K562 treated with DMSO at 1 percent for 48 hours (cell line): ENCODE measurements around the gene ZNF580. TPM values are rescaled to one million over a fixed set of nuclear protein-coding genes. Genes with fewer than 3 reads are reported as not detected.

Source experiments
- total RNA-seq: library from RNA; unstranded; fragments of 300-600 nt; gene quantifications from 2 replicates; pipeline ENCODE4 v1.2.3, GENCODE V29; 2022; ENCODE audit warnings: low replicate concordance; ENCODE audit errors: extremely low read depth

The ZNF580 gene
- not detected in 2 replicates for total RNA-seq

GRCh38 chr19:55640577-55641425, at the start of gene ZNF580:
Gene ZNF580 (plus strand): TSS chr19:55641002. CDS start chr19:55642509, 1,507 bp downstream.

DNA sequence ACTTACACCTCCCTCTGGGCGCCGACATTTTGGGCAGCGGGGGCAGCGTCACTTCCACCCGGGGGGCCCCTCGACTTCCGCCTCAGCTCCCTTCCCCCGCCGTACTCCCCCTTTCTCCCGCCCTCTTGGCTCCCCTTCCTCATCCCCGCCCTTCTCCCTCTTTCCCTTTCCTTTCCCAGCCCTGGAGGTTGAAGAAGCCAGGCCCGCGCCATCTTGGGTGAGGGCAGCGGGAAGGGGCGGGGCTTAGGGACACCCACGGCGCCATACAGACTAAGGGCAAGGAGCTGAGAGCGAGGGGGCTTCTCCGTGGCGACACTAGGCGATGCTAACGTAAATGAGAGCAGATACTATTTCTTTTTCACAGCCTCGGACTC, 41.3 kb upstream of the ZNF580 start, which contains the start of gene FIZ1:
FIZ1 (minus strand) TSS at position 50 of the 374 bp plus-strand sequence. CDS start 1,652 bp downstream, outside the sequence.

GRCh38 chr19:55599842-55600661, 40.8 kb upstream of the ZNF580 start, which contains the start of gene ZNF524:
Gene ZNF524 (plus strand): TSS chr19:55600288. CDS start chr19:55602113, 1,825 bp downstream.

DNA sequence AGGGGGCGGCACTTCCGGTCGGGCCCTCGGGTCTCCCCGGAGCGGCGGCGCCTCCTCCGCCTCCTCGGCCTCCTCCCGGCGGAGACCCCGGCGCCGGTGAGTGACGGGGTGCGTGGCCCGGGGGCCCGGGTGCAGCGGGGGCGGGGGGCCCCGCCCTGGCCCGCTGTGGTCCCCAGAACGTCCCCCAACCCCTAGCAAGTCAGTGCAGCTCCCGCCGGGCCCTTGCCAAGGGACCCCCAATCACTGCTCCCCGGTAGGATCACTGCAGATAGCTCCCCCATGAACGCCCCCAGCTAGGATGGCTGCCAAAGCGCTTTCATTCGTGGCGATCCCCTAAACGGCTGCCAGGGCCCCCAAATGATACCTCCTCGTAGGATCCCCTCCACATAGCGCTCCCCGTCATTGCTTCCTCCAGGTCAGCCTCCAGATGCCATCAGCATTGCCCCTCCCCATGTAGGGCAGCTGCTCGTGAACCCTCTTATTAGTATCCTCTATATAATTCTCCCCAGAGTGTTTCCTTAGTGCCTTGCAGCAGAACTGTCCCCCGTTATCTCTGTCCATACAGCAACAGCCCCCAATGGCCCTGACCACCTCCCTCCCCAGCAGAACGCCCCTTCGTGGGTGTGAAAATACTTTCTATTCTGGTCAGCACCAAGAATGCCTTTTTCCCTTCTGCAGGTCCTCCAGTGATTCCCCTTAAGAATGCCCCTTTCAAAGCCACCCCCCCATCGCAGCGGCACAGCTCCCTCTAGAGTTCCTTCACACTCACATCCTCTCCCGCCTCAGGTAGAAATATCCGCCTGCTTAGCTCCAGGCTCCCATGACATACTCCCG, 34.9 kb upstream of the ZNF580 start, which contains the start of gene ZNF865:
ZNF865 (plus strand) TSS at position 11 of the 834 bp plus-strand sequence. CDS start 7,972 bp downstream, outside the sequence.

GRCh38 chr19:55624109-55625003, 16.4 kb upstream of the ZNF580 start, which contains the start of gene ZNF784:
Gene ZNF784 (minus strand): TSS chr19:55624566. CDS start chr19:55624561, 5 bp downstream.

DNA sequence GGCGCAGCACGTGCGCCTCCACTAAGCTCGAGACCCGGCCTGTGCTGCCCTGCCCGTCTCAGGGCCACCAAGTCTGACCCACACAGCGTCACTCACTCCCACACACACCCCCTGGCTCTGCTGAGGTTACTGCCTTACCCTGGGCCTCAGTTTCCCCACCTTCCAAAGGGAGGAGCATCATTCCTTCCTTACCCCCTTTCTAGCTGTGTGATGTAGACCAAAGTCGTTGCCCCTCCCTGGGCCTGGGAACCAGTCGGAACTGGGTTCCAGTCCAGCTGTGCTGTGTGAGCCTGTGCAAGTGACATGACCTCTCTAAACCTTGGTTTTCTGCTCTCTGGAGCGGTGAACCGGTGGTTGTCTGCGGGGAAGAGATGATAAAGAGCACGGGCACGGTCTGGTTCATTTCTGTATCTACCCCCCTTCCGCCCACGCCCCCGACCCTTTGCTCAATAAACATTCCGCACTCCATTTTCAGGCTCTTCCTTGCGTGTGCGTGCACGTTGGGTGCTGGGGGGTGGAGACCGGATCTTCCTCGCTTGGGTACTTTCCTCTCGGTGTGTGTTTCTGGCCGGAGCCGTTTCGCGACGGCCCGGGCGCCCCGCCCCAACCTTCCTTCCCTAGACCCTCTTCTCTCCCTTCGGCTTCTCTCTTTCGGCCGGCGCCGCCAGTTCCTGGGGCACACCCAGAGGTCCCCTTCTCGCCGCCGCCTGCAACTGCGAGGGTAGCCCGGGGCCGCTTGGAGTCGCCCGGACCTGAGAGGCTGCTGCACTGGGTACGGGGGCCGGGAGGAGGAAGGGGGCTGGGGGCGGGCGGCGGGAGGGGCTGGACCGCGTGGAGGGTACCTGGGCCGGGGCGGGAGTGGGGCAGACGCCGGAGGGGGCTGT, 2.4 kb downstream of the ZNF580 start, which contains the start of gene ZNF581:
ZNF581 (plus strand) TSS at position 647 of the 884 bp plus-strand sequence. CDS start 923 bp downstream, outside the sequence.

GRCh38 chr19:55647732-55648584, 7.2 kb downstream of the ZNF580 start, which contains the start of gene CCDC106:
Gene CCDC106 (plus strand): TSS chr19:55648212. CDS start chr19:55649047, 835 bp downstream.

GRCh38 chr19:55654868-55655647, 14.3 kb downstream of the ZNF580 start, which contains the start of gene U2AF2:
Gene U2AF2 (plus strand): TSS chr19:55655035. CDS start chr19:55655105, 70 bp downstream.

DNA sequence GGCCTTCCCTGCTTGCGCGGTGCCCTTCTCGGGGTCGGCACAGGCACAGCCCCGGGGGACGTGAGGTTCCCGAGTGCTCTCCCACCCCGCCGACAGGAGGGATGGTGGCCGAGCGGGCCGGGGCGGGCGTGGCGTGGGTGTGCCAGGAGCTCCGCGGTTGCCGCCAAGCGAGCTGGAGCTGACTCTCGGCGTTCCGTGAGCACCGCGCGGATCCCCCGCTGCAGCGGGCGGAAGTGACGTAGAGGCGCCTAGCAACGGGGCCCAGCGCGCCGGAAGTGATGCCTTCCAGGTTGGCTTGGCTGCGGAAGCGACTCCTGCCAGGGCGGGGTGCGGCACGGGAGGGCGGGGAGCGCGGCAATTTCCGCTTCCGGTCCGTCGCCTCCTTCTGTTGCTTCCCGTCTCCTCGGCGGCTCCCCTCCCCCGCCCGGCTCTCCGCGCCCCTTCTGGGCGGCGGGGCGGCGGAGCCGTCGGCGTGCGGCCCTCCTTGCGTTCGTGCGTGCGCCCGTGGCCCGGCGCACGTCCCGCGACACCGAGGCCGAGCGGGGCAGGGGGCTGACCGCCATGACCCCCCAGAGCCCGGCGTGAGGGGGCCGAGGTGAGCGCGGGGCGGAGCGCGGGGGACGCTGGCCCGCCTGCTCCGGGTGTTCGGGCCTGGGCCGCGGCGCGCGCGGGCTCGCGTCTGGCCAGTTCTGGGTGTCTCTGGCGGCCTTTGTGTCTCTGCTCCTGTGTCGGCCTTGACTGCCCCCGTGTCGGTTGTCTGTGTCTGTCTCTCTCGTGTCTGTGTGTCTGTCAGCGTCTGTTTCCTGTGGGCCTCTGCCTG, 34.2 kb downstream of the ZNF580 start, which contains the start of gene EPN1:
EPN1 (plus strand) TSS at position 386 of the 820 bp plus-strand sequence. CDS start 3,402 bp downstream, outside the sequence.

Other genes starting within 250 kb of the ZNF580 start
- gene UBE2S, start 233.2 kb upstream of the ZNF580 start, total RNA-seq: 2,967 TPM in 1 of 2 replicates, not detected in the other
- not detected in 2 replicates for gene SHISA7, start 197.7 kb upstream of the ZNF580 start, total RNA-seq
- gene ISOC2, start 179.4 kb upstream of the ZNF580 start, total RNA-seq: not detected in 2 replicates
- not detected in 2 replicates for gene C19orf85, start 176.3 kb upstream of the ZNF580 start, total RNA-seq
- gene ZNF628, start 164.4 kb upstream of the ZNF580 start, total RNA-seq: not detected in 2 replicates
- not detected in 2 replicates for gene NAT14, start 155.8 kb upstream of the ZNF580 start, total RNA-seq
- gene SSC5D, start 152.6 kb upstream of the ZNF580 start, total RNA-seq: not detected in 2 replicates
- gene SBK2, start 103.9 kb upstream of the ZNF580 start, total RNA-seq: not detected in 2 replicates
- not detected in 2 replicates for gene SBK3, start 95.5 kb upstream of the ZNF580 start, total RNA-seq
- gene ZNF579, start 60.2 kb upstream of the ZNF580 start, total RNA-seq: not detected in 2 replicates
- not detected in 2 replicates for gene FIZ1, start 41.5 kb upstream of the ZNF580 start, total RNA-seq
- gene ZNF524, start 40.7 kb upstream of the ZNF580 start, total RNA-seq: not detected in 2 replicates
- gene ZNF865, start 35.4 kb upstream of the ZNF580 start, total RNA-seq: not detected in 2 replicates
- not detected in 2 replicates for gene ZNF784, start 16.4 kb upstream of the ZNF580 start, total RNA-seq
- gene ZNF581, start 2.6 kb downstream of the ZNF580 start, total RNA-seq: not detected in 2 replicates
- not detected in 2 replicates for gene CCDC106, start 7.2 kb downstream of the ZNF580 start, total RNA-seq
- not detected in 2 replicates for gene U2AF2, start 14.0 kb downstream of the ZNF580 start, total RNA-seq
- gene EPN1, start 34.2 kb downstream of the ZNF580 start, total RNA-seq: not detected in 2 replicates
- not detected in 2 replicates for gene NLRP9, start 97.4 kb downstream of the ZNF580 start, total RNA-seq
- gene RFPL4A, start 118.1 kb downstream of the ZNF580 start, total RNA-seq: not detected in 2 replicates
- not detected in 2 replicates for gene RFPL4AL1, start 128.1 kb downstream of the ZNF580 start, total RNA-seq
- gene NLRP11, start 191.0 kb downstream of the ZNF580 start, total RNA-seq: not detected in 2 replicates
- gene NLRP4, start 195.5 kb downstream of the ZNF580 start, total RNA-seq: not detected in 2 replicates